Fibroblast of lung (primary cell): ENCODE data around the gene ITPK1.

Experiments used
- EZH2 ChIP-seq: IDR thresholded peaks from 2 replicates; pipeline ENCODE4 v1.5.1; 2012; ENCODE audit warnings: low read length, control low read depth, mild to moderate bottlenecking; ENCODE audit errors: missing control alignments
- TF ChIP-seq, protein P1 (sequence below), 2 donors: IDR thresholded peaks in 1 of 2; conservative IDR thresholded peaks in 1 of 2; 1 replicate in 1 of 2; 2 replicates in 1 of 2; pipeline ENCODE4 v1.5.1; 2011 to 2012; ENCODE audit warnings: low read length in 2 of 2, control low read depth in 1 of 2, inconsistent platforms in 1 of 2, low read depth in 1 of 2, mild to moderate bottlenecking in 1 of 2

DNA sequence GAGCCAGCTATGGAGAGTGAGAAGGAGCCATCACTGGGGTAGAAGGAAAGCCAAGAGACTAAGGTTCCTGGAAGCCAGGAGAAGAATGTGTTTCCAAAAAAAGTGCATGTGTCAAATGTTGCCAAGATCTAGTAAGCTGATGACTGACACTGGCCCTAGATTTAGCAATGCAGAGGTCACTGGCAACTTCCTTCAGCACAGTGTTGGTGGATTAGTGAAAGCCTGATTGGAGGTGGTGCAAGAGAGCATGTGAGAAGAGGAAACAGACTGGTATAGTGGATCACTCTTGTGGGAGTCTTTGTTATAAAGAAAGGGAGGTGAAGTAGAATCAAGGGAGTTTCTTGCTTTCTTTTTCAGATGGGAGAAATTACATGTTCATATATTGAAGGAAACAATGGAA lies 226.8 kb downstream of the ITPK1 start:
- no peak for TF ChIP-seq EZH2
- TF ChIP-seq, protein P1, sequence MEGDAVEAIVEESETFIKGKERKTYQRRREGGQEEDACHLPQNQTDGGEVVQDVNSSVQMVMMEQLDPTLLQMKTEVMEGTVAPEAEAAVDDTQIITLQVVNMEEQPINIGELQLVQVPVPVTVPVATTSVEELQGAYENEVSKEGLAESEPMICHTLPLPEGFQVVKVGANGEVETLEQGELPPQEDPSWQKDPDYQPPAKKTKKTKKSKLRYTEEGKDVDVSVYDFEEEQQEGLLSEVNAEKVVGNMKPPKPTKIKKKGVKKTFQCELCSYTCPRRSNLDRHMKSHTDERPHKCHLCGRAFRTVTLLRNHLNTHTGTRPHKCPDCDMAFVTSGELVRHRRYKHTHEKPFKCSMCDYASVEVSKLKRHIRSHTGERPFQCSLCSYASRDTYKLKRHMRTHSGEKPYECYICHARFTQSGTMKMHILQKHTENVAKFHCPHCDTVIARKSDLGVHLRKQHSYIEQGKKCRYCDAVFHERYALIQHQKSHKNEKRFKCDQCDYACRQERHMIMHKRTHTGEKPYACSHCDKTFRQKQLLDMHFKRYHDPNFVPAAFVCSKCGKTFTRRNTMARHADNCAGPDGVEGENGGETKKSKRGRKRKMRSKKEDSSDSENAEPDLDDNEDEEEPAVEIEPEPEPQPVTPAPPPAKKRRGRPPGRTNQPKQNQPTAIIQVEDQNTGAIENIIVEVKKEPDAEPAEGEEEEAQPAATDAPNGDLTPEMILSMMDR (conservative IDR thresholded peaks at IDR 0.05 in 1 of 2, IDR thresholded peaks at IDR 0.05 in 1 of 2; ENCODE audit: low read depth in 1 of 2, low read length in 2 of 2): no peak
